Fibroblast of skin of left quadriceps (primary cell): ENCODE measurements around the gene KLHL9.
"Not testable (repeated sequence)": the region's sequence is repeated elsewhere in the genome, so short reads cannot be mapped to it uniquely, and the experiment has no call there.

Experiments
- DNase-seq, 2 experiments: peaks; one replicate each; pipeline ENCODE4 v3.0.0-alpha.2; 2013; ENCODE audit warnings: low read depth in 2 of 2

Gene KLHL9

GRCh38 chr9:21334701-21335632 lies at the start of gene KLHL9:
Gene KLHL9 (minus strand): TSS chr9:21335404. CDS start chr9:21334859, 545 bp downstream.
- peak; percentile 85 to 87 for DNase-seq

GRCh38 chr9:21383627-21384026 lies 48.4 kb upstream of the KLHL9 start:
- DNase-seq: no peak

- DNase-seq: no peak
Measured at GRCh38 chr9:21381448-21382339, 46.5 kb upstream of the KLHL9 start.

- not testable (repeated sequence) for DNase-seq
Measured at GRCh38 chr9:21371467-21371866, 36.3 kb upstream of the KLHL9 start.

GRCh38 chr9:21367957-21368356 lies 32.8 kb upstream of the KLHL9 start, which contains the start of gene IFNA13:
Gene IFNA13 (minus strand): TSS chr9:21368057. CDS start chr9:21368010, 47 bp downstream.
- DNase-seq: no peak

- DNase-seq: not testable (repeated sequence)
Measured at GRCh38 chr9:21367169-21367568, 32.0 kb upstream of the KLHL9 start.

- no peak for DNase-seq
Measured at GRCh38 chr9:21362287-21362686, 27.1 kb upstream of the KLHL9 start.

- DNase-seq: peak; percentile 6 to 9
Measured at GRCh38 chr9:21357479-21358460, 22.6 kb upstream of the KLHL9 start.

- DNase-seq: no peak
Measured at GRCh38 chr9:21350787-21351186, 15.6 kb upstream of the KLHL9 start, which contains the start of gene IFNA6. Gene IFNA6 (minus strand): TSS chr9:21350887. CDS start chr9:21350887, 0 bp downstream.

GRCh38 chr9:21348430-21348970 lies 13.3 kb upstream of the KLHL9 start:
- no peak for DNase-seq

- no peak for DNase-seq
Measured at GRCh38 chr9:21340735-21341134, 5.5 kb upstream of the KLHL9 start.

- no peak for DNase-seq
Measured at GRCh38 chr9:21336457-21336856, 1.3 kb upstream of the KLHL9 start.

GRCh38 chr9:21333226-21333625 lies 2.0 kb downstream of the KLHL9 start:
- DNase-seq: no peak

GRCh38 chr9:21331676-21332402 lies 3.4 kb downstream of the KLHL9 start:
- no peak for DNase-seq

- DNase-seq: peak; percentile 18 to 21
Measured at GRCh38 chr9:21326526-21327139, 8.6 kb downstream of the KLHL9 start.

GRCh38 chr9:21324047-21324446 lies 11.2 kb downstream of the KLHL9 start:
- DNase-seq: no peak

GRCh38 chr9:21322911-21323461 lies 12.2 kb downstream of the KLHL9 start:
- no peak for DNase-seq

GRCh38 chr9:21320465-21320864 lies 14.7 kb downstream of the KLHL9 start:
- DNase-seq: no peak
